ENCODE results near the gene RIOK1.

DNA sequence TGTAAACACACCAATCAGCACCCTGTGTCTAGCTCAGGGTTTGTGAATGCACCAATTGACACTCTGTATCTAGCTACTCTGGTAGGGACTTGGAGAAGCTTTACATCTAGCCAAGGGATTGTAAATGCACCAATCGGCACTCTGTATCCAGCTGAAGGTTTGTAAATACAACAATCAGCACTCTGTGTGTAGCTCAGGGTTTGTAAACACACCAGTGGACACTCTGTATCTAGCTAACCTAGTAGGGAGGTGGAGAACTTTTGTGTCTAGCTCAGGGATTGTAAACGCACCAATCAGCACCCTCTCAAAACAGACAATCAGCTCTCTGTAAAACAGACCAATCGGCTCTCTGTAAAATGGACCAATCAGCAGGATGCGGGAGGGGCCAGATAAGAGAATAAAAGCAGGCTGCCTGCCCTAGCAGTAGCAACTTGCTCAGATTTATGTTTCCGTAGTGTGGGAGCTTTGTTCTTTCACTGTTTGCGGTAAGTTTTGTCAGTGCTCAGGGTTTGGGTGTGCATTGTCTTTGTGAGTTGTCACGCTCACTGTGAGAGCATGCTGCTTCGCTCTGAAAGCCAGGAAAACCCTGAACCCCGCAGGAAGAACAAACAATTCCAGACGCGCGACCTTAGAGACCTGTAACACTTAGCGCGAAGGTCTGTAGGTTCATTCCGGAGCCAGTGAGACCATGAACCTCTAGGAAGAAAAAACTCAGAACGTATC lies 37.0 kb downstream of the RIOK1 start:
- TF ChIP-seq EZH2phosphoT487 (IDR thresholded peaks at IDR 0.05; ENCODE audit: borderline replicate concordance, low read length) = no peak
- TF ChIP-seq, protein P1, sequence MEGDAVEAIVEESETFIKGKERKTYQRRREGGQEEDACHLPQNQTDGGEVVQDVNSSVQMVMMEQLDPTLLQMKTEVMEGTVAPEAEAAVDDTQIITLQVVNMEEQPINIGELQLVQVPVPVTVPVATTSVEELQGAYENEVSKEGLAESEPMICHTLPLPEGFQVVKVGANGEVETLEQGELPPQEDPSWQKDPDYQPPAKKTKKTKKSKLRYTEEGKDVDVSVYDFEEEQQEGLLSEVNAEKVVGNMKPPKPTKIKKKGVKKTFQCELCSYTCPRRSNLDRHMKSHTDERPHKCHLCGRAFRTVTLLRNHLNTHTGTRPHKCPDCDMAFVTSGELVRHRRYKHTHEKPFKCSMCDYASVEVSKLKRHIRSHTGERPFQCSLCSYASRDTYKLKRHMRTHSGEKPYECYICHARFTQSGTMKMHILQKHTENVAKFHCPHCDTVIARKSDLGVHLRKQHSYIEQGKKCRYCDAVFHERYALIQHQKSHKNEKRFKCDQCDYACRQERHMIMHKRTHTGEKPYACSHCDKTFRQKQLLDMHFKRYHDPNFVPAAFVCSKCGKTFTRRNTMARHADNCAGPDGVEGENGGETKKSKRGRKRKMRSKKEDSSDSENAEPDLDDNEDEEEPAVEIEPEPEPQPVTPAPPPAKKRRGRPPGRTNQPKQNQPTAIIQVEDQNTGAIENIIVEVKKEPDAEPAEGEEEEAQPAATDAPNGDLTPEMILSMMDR (IDR thresholded peaks at IDR 0.05; ENCODE audit: low read depth, low read length, poor library complexity, severe bottlenecking) = no peak

Data from DOHH2 (cell line).